BLaER1 treated with 17β-estradiol and CSF1 and Interleukin-3, amounts not matched to agents 10 nM and 100 nM (cell line): ENCODE results near the gene SPEN.
"Not testable (repeated sequence)": the region's sequence is repeated elsewhere in the genome, so short reads cannot be mapped to it uniquely, and the experiment has no call there.

Source experiments
- H3K27ac ChIP-seq, 11 experiments: shearing (Covaris generic); formaldehyde crosslinking; 2 replicates each; pipeline ENCODE4 v1.8.1; 2022
- H3K27me3 ChIP-seq, 11 experiments: shearing (Covaris generic); formaldehyde crosslinking; 2 replicates each; pipeline ENCODE4 v1.8.1; 2022
- H3K36me3 ChIP-seq, 11 experiments: shearing (Covaris generic); formaldehyde crosslinking; 2 replicates each; pipeline ENCODE4 v1.8.1; 2022
- H3K4me1 ChIP-seq, 10 experiments: shearing (Covaris generic); formaldehyde crosslinking; 2 replicates each; pipeline ENCODE4 v1.8.1; 2022
- H3K4me2 ChIP-seq, 11 experiments: shearing (Covaris generic); formaldehyde crosslinking; 2 replicates each; pipeline ENCODE4 v1.8.1; 2022
- H3K4me3 ChIP-seq, 10 experiments: shearing (Covaris generic); formaldehyde crosslinking; 2 replicates each; pipeline ENCODE4 v1.8.1; 2022
- H3K9ac ChIP-seq, 11 experiments: shearing (Covaris generic); formaldehyde crosslinking; 2 replicates each; pipeline ENCODE4 v1.8.1; 2022
- H3K9me3 ChIP-seq, 11 experiments: shearing (Covaris generic); formaldehyde crosslinking; replicated peaks in 1 of 11; 2 replicates each; pipeline ENCODE4 v1.8.1; 2022
- H4K20me1 ChIP-seq, 11 experiments: shearing (Covaris generic); formaldehyde crosslinking; 2 replicates each; pipeline ENCODE4 v1.8.1; 2022
- Cebpa-rat ChIP-seq, 11 experiments: shearing (Covaris generic); IDR thresholded peaks; 2 replicates each; pipeline ENCODE4 v1.8.1; 2022

Gene SPEN

DNA sequence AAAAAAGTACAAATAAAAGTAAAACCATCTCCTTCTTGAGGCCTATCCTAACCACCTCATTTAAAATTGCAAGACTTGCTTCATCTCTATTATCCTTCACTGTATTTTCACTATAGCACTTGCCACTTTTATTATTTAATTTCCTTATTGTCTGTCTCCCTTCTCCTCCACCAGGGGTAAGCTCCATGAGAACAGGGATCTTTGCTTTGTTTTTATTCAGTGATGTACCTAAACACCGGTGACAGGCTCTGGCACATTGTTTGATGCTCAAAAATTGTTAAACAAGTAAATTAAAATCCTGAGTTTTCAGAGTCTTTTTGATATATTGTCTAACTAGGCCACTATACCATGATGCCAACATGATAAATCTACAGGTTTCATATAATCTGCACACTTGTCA lies 17.2 kb upstream of the SPEN start:
- H3K4me3 ChIP-seq = peak overlapping the region in 9 of 10 experiments; percentile 3 to 60 (median 35); a peak in 12 of 20 replicates
- peak overlapping the region; percentile 86 to 98 (median 96) for H3K4me2 ChIP-seq
- H4K20me1 ChIP-seq = no peaks in the 10 kb centered on the region
- no peaks in the 10 kb centered on the region; a peak in 1 of 22 replicates for H3K36me3 ChIP-seq
- peak overlapping the region in 10 of 11 experiments; percentile 66 to 100 (median 99); a peak in 21 of 22 replicates for H3K27ac ChIP-seq
- peaks cover 68 to 82% (median 75%) of the 10 kb centered on the region in 10 experiments for H3K4me1 ChIP-seq
- no peaks in the 10 kb centered on the region for H3K9me3 ChIP-seq
- H3K9ac ChIP-seq = peak overlapping the region; percentile 2 to 79 (median 73); a peak in 21 of 22 replicates
- 0 out of 22 replicates have a peak, but pooled peaks of 1 of the 11 experiments have one; percentile 6 for TF ChIP-seq Cebpa-rat (IDR thresholded peaks at IDR 0.05)
- H3K27me3 ChIP-seq = no peaks in the 10 kb centered on the region

DNA sequence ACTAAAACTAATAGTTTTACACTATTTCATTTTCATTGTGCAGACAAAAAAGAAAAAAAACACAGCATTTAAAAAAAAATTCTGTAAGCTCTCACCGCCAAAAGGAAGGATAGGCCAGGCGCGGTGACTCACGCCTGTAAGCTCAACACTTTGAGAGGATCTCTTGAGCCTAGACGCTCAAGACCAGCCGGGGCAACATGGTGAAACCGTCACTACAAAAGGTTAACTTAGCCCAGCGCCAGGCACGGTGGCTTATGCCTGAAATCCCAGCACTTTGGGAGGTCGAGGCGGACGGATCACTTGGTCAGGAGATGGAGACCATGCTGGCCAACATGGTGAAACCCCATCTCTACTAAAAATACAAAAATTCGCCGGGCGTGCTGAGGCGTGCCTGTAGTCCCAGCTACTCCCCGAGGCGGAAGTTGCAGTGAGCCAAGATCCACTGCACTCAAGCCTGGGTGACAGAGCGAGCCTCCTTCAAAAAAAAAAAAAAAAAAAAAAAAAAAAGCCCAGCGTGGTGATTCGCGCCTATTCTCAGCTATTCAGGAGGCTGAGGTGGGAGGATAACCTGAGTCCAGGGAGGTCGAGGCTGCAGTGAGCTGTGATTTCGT lies 14.3 kb upstream of the SPEN start:
- Histone ChIP-seq H4K20me1 (no peaks in the 10 kb centered on the region), H3K4me2 (peak overlapping the region; percentile 86 to 98 (median 96)), H3K27ac (peak overlapping the region in 10 of 11 experiments; percentile 96 to 100 (median 99); a peak in 20 of 22 replicates), H3K27me3 (no peaks in the 10 kb centered on the region), H3K4me3 (peak overlapping the region; percentile 69 to 91 (median 78)), H3K9me3 (peaks cover 0 to 6% (median 0%) of the 10 kb centered on the region in 11 experiments; a peak in 2 of 22 replicates), H3K9ac (peak overlapping the region; percentile 95 to 99 (median 97)), H3K36me3 (no peaks in the 10 kb centered on the region; a peak in 1 of 22 replicates), H3K4me1 (peaks cover 62 to 72% (median 66%) of the 10 kb centered on the region in 10 experiments)
- no peak for TF ChIP-seq Cebpa-rat (IDR thresholded peaks at IDR 0.05)

DNA sequence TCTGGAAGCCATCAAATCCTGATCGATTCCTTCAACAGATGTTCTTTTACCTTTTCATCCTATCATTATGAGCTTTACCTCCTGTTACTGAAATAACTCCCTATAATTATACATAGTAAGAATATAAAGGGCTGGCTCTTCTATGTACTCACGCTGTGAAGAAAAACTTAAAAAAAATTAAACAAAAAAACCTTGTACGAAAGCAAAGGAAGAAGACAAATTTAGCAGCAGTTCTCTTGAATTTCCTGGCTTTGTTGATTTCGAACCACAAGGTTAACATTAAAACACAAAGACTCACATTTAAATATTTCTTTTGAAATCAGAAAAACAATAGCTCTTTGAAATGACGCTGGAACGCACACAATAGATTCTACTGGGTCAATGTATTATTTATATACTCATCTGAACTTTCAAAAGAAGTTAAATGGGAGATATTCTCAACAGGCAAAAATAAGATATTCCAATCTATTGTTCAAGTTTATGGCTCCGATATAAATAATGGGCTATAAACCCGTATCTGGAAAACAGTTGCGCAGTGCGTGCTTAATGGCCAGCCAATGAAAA lies 13.6 kb upstream of the SPEN start:
- peaks cover 58 to 66% (median 60%) of the 10 kb centered on the region in 10 experiments for H3K4me1 ChIP-seq
- H3K36me3 ChIP-seq = no peaks in the 10 kb centered on the region; a peak in 1 of 22 replicates
- H3K4me2 ChIP-seq = peak overlapping the region; percentile 86 to 98 (median 96)
- H3K27ac ChIP-seq = peak overlapping the region; percentile 96 to 100 (median 99); a peak in 21 of 22 replicates
- peak overlapping the region; percentile 69 to 91 (median 78) for H3K4me3 ChIP-seq
- H3K27me3 ChIP-seq = no peaks in the 10 kb centered on the region
- no peak for TF ChIP-seq Cebpa-rat (IDR thresholded peaks at IDR 0.05)
- peaks cover 0 to 6% (median 0%) of the 10 kb centered on the region in 11 experiments; a peak in 2 of 22 replicates for H3K9me3 ChIP-seq
- H4K20me1 ChIP-seq = no peaks in the 10 kb centered on the region
- peak overlapping the region; percentile 95 to 99 (median 97) for H3K9ac ChIP-seq

DNA sequence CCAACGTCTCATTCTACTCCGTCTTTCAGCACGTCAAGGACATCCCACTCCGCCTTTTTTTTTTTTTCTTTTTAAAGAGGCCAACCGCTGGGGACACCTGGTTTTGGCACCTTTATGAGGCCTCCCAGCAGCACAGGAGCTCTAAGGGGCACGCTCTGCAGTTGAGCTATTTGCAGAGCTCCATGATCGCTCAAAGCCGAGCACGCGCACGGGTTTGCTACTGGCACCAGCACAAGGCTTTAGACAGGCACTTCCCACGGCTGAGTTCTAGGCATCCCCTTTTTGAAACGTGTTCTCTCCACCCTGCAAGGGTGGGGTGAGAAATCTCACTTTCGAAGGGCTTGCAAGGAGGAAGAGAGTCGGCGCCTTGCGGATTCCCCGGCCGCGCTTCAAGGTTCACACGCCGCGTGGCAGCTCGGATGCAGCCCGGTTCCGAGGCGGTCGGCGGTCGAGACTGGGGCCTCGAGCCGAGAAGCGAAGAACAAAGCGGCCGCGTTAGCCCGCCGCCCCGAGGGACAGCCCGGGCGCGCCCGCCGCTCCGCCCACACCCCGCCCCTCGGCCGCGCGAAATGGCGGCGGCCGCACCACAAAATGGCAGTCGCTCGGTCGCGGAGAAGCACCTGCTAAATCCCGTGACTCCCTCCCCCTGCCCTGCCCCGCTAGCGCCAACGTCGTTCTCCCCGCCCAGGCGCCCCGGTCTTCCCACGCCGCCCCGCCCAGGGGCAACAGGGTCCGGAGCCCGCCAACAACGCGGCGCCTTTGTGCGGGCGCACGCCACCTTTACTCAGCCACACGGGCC lies 12.9 kb upstream of the SPEN start:
- H3K9me3 ChIP-seq = peaks cover 0 to 6% (median 0%) of the 10 kb centered on the region in 11 experiments; a peak in 2 of 22 replicates
- H4K20me1 ChIP-seq = no peaks in the 10 kb centered on the region
- H3K36me3 ChIP-seq = no peaks in the 10 kb centered on the region; a peak in 1 of 22 replicates
- TF ChIP-seq Cebpa-rat (IDR thresholded peaks at IDR 0.05) = no peak
- peak overlapping the region; percentile 69 to 91 (median 78) for H3K4me3 ChIP-seq
- peak overlapping the region; percentile 86 to 98 (median 96) for H3K4me2 ChIP-seq
- peak overlapping the region; percentile 95 to 99 (median 97) for H3K9ac ChIP-seq
- no peaks in the 10 kb centered on the region for H3K27me3 ChIP-seq
- peaks cover 51 to 59% (median 54%) of the 10 kb centered on the region in 10 experiments for H3K4me1 ChIP-seq
- peak overlapping the region; percentile 96 to 100 (median 99) for H3K27ac ChIP-seq

DNA sequence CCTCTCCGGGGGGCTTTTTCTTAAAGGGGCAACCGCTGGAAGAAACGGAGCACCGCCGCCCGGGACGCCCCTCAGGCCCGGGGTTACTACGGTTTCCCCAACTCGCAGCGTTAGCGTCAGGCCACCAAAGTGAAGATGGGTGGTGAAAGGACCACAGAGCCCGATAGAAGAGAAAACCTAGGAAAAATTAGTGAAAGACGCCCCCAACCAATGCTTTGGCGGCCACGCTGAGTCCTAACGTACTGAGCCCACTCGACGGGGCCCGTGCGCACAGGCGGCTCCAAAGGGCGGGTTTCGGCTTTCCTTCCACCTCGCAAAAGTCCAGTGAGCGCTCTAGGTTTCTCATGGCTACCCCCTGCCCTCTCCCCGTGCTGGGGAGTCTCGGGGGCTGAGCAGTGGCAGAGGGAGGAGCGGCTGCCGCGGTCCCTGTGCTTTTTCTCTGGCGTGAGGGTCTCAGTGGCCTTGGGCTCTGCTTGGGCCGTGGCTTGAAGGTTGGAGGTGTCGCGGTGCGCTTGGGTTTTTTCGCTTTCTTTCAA lies 12.2 kb upstream of the SPEN start:
- peaks cover 0 to 6% (median 0%) of the 10 kb centered on the region in 11 experiments; a peak in 2 of 22 replicates for H3K9me3 ChIP-seq
- peak overlapping the region; percentile 69 to 91 (median 78) for H3K4me3 ChIP-seq
- H3K27ac ChIP-seq = peak overlapping the region; percentile 96 to 100 (median 99)
- peak overlapping the region; percentile 95 to 99 (median 97) for H3K9ac ChIP-seq
- H3K27me3 ChIP-seq = no peaks in the 10 kb centered on the region
- H4K20me1 ChIP-seq = no peaks in the 10 kb centered on the region
- no peaks in the 10 kb centered on the region; a peak in 1 of 22 replicates for H3K36me3 ChIP-seq
- no peak for TF ChIP-seq Cebpa-rat (IDR thresholded peaks at IDR 0.05)
- H3K4me2 ChIP-seq = peak overlapping the region; percentile 86 to 98 (median 96)
- H3K4me1 ChIP-seq = peaks cover 45 to 53% (median 47%) of the 10 kb centered on the region in 10 experiments

DNA sequence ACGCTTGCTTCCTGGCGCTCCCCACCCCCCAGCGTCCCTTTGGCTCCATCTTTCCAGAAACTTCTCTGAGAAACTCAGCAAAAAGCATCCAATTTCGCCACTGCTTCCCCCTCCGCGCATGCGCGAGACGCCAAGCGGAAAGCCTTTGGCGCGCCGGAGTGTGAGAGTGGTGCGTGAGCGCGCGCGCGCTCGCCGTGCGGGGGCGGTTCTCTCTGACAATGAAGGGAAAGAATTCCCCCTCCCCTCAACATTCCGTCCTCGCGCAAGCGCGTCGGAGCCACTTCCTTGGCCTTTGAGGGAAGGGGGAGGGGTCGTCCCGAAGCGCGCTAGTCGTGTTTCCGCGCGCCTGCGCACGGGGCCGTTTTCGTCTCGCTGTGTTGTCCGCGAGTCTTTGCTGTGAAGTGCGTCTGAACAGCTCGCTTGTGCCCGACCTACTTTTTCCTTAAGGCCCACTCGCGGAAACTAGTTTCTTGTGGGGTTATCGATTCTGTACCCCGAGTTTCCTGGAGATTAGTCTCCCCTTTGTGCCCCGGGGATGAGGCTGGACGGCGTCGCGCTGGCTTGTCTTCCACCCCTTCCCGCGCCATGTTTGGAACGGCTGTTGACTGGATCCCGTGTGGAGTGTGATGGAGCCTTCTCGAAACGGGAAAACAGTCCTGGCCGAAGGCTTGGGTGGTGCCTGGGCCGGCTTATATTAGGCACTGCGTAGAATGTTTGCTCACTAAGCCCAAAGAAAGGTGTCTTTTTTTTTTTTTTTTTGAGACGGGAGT lies 11.6 kb upstream of the SPEN start:
- Histone ChIP-seq H3K4me3 (peak overlapping the region; percentile 69 to 91 (median 78)), H3K27ac (peak overlapping the region; percentile 96 to 100 (median 99)), H3K9me3 (peaks cover 0 to 6% (median 0%) of the 10 kb centered on the region in 11 experiments; a peak in 2 of 22 replicates), H3K27me3 (no peaks in the 10 kb centered on the region), H3K4me2 (peak overlapping the region; percentile 86 to 98 (median 96)), H3K4me1 (peaks cover 38 to 46% (median 40%) of the 10 kb centered on the region in 10 experiments), H3K36me3 (no peaks in the 10 kb centered on the region; a peak in 1 of 22 replicates), H3K9ac (peak overlapping the region; percentile 95 to 99 (median 97)), H4K20me1 (no peaks in the 10 kb centered on the region)
- TF ChIP-seq Cebpa-rat (IDR thresholded peaks at IDR 0.05) = no peak; a peak in 1 of 22 replicates

DNA sequence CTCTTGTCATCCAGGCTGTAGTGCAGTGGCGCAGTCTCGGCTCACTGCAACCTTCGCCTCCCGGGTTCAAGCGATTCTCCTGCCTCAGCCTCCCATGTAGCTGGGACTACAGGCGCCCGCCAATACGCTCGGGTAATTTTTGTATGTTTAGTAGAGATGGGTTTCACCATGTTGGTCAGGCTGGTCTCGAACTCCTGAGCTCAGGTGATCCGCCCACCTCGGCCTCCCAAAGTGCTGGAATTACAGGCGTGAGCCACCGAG lies 11.1 kb upstream of the SPEN start:
- H3K4me3 ChIP-seq = peak overlapping the region; percentile 49 to 91 (median 70)
- peak overlapping the region; percentile 82 to 97 (median 89) for H3K4me2 ChIP-seq
- peak overlapping the region; percentile 81 to 100 (median 99); a peak in 21 of 22 replicates for H3K27ac ChIP-seq
- not testable (repeated sequence) for H3K9me3 ChIP-seq, H4K20me1 ChIP-seq, H3K27me3 ChIP-seq, H3K36me3 ChIP-seq
- H3K4me1 ChIP-seq = peaks cover 33 to 41% (median 35%) of the 10 kb centered on the region in 10 experiments
- peak overlapping the region; percentile 82 to 99 (median 96); a peak in 21 of 22 replicates for H3K9ac ChIP-seq
